Epithelial cell of proximal tubule (primary cell): ENCODE results near the gene ANKRD22. TPM values are rescaled to one million over a fixed set of nuclear protein-coding genes. Genes with fewer than 3 reads are reported as not detected.
A peak's percentile ranks its signal among the peaks of the same experiment; 100 is the strongest.

ENCODE experiments used
- DNase-seq: peaks from one replicate; pipeline ENCODE4 v3.0.0-alpha.2; 2011; ENCODE audit warnings: low read depth
- H3K4me3 ChIP-seq: 2 replicates; pipeline ENCODE4 v1.5.1; 2011; ENCODE audit warnings: low read depth, mild to moderate bottlenecking, low read length
- total RNA-seq: library from RNA; depleted of rRNA; stranded (reverse); fragments of >200 nt; gene quantifications from 2 replicates; pipeline ENCODE4 v1.2.3, GENCODE V29; 2015
- TF ChIP-seq, protein P1 (sequence below): conservative IDR thresholded peaks from 2 replicates; pipeline ENCODE4 v1.5.1; 2012; ENCODE audit warnings: low read depth, mild to moderate bottlenecking, low read length

Gene ANKRD22
- total RNA-seq, 1 donor from 2014 or later: 0.12 TPM

GRCh38 chr10:88881922-88882645 lies 30.4 kb upstream of the ANKRD22 start:
- no peak overlapping the region for H3K4me3 ChIP-seq
- TF ChIP-seq, protein P1, sequence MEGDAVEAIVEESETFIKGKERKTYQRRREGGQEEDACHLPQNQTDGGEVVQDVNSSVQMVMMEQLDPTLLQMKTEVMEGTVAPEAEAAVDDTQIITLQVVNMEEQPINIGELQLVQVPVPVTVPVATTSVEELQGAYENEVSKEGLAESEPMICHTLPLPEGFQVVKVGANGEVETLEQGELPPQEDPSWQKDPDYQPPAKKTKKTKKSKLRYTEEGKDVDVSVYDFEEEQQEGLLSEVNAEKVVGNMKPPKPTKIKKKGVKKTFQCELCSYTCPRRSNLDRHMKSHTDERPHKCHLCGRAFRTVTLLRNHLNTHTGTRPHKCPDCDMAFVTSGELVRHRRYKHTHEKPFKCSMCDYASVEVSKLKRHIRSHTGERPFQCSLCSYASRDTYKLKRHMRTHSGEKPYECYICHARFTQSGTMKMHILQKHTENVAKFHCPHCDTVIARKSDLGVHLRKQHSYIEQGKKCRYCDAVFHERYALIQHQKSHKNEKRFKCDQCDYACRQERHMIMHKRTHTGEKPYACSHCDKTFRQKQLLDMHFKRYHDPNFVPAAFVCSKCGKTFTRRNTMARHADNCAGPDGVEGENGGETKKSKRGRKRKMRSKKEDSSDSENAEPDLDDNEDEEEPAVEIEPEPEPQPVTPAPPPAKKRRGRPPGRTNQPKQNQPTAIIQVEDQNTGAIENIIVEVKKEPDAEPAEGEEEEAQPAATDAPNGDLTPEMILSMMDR: no peak
- no peak for DNase-seq

- DNase-seq: no peak
- H3K4me3 ChIP-seq: peak overlapping the region; percentile 86
- TF ChIP-seq, protein P1: no peak
Measured at GRCh38 chr10:88881320-88881719, 29.7 kb upstream of the ANKRD22 start.

GRCh38 chr10:88880282-88881076 lies 28.8 kb upstream of the ANKRD22 start:
- peak overlapping the region; percentile 86 for H3K4me3 ChIP-seq
- no peak for DNase-seq
- TF ChIP-seq, protein P1: peak; percentile 22

DNA sequence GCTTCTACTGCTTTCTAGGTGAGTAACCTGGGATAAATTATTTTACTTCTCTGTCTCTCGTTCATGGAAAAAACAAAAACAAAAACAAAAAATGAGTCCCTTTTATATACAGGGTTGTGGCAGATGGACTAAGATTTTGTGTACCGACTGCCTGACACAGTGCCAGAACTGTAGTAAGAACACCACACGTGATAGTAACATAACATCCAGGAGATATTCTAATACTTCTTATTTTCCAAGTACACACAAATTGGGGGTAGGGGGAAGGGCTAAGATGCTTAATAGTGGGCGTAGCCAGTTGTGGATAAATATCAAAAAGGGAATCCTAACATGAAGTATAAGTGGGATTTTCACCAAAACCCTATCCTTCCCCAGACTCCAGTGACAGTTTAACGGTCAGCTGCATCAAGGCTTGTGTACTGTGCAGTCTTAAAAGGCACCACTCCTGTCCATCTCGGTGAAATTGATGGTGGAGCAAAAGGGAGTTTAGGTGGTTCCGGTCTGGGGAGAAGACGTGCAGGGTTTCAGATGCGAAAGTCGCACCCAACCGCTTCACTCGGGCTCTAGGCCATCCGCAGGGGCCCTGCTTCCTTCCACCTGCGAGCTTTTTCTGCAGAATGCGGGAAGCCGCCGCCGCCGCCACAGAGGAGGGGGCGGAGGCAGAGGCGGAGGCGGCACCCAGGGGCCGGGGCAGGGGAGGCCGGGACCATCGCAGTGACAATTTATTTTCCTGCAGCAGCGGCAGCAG lies 28.1 kb upstream of the ANKRD22 start, which contains the start of gene STAMBPL1:
Gene STAMBPL1 (plus strand): TSS at position 712 of the 748 bp plus-strand sequence. CDS start 21,464 bp downstream, outside the sequence.
- TF ChIP-seq, protein P1: no peak
- DNase-seq: no peak
- H3K4me3 ChIP-seq: peak within 1 kb of the TSS; percentile 86

DNA sequence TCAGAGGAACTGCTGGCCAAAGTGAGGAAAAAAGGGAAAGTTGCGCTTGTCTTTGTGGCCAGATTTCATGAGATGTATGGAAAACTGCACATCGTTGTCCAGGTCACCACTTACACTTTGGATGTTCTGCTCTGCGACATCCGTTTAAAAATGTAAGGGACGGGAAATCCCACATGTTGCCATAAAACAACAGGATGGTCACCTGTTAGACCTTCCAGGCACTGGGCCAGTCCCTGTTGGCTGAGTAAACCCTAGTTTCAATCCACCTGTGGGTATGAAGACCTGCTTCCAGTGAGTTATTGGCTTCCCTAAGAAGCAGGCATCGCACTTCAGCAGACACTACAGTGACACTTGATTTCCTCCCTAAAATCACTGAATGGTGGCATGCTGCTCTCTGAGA lies 25.7 kb upstream of the ANKRD22 start:
- H3K4me3 ChIP-seq: no peak overlapping the region
- DNase-seq: no peak
- TF ChIP-seq, protein P1: no peak

DNA sequence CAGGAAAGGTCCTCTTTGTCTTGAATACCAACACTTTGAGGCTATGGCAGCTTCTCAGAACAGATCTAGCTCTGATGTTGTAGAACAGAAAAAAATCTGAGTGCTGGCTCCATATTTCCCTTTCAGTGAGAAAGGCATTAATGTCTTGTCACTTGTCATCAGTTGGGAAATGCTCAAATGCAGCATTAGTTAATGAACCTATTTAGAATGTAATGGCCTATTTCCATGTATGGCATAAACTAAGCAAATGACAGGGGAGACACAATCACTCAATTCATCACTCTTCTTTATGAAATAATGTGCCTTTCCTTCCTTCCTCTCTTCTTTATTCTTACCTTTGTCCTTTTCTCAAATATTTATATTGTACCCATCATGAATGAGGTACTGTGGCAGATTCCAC lies 23.4 kb upstream of the ANKRD22 start:
- no peak overlapping the region for H3K4me3 ChIP-seq
- DNase-seq: no peak
- TF ChIP-seq, protein P1: no peak
